GM12892 (cell line): ENCODE measurements around the gene USP11.

Source experiments
- POLR2A ChIP-seq: IDR thresholded peaks from 2 replicates; pipeline ENCODE4 v1.6.1; 2011; ENCODE audit warnings: low read depth, low read length, control low read depth
- POLR2AphosphoS5 ChIP-seq: IDR thresholded peaks from 2 replicates; pipeline ENCODE4 v1.6.1; 2011; ENCODE audit warnings: low read depth, low read length, control low read depth
- TAF1 ChIP-seq: IDR thresholded peaks from 2 replicates; pipeline ENCODE4 v1.6.1; 2011; ENCODE audit warnings: low read depth, mild to moderate bottlenecking, control low read depth, low read length, borderline replicate concordance

DNA sequence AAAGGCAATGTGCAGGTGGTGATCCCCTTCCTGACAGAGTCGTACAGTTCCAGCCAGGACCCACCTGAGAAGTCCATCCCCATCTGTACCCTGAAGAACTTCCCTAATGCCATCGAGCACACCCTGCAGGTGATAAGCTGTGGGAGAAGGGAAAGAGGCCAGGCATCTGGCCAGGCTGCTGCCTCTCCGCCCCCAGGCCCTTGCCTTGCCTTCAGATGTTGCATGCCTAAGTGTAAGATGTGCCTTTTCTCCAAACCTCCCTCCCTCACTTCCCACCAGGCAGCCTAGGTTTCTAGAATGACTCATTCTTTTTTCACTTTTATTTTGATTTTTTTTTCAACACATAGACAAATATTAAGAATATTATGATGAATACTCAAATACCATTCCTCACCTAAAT lies 26.5 kb upstream of the USP11 start:
- TF ChIP-seq POLR2A (no peak), POLR2AphosphoS5 (no peak), TAF1 (no peak)
